Fibroblast of mammary gland (primary cell): ENCODE data around the gene SECISBP2.
"Not testable (repeated sequence)": the region's sequence is repeated elsewhere in the genome, so short reads cannot be mapped to it uniquely, and the experiment has no call there.

Experiments
- DNase-seq: peaks from one replicate; pipeline ENCODE4 v3.0.0-alpha.2; 2010; ENCODE audit warnings: low read depth
- H3K4me3 ChIP-seq: 2 replicates; pipeline ENCODE4 v1.5.1; 2011; ENCODE audit warnings: low read depth, mild to moderate bottlenecking, low read length, moderate library complexity; ENCODE audit not compliant: control insufficient read depth
- CTCF ChIP-seq: conservative IDR thresholded peaks from 2 replicates; pipeline ENCODE4 v1.5.1; 2011; ENCODE audit warnings: low read depth, low read length, inconsistent platforms; ENCODE audit not compliant: control insufficient read depth, insufficient read depth

SECISBP2 gene

GRCh38 chr9:89368978-89369377 lies 50.7 kb downstream of the SECISBP2 start:
- TF ChIP-seq CTCF: no peak
- DNase-seq: no peak
- H3K4me3 ChIP-seq: no peak overlapping the region

GRCh38 chr9:89370593-89370992 lies 52.3 kb downstream of the SECISBP2 start:
- no peak for TF ChIP-seq CTCF
- H3K4me3 ChIP-seq: no peak overlapping the region
- DNase-seq: no peak

GRCh38 chr9:89371791-89372190 lies 53.5 kb downstream of the SECISBP2 start:
- not testable (repeated sequence) for DNase-seq, H3K4me3 ChIP-seq

- no peak for DNase-seq
- no peak overlapping the region for H3K4me3 ChIP-seq
- TF ChIP-seq CTCF: no peak
Measured at GRCh38 chr9:89372230-89372816, 54.0 kb downstream of the SECISBP2 start.

- DNase-seq: no peak
- H3K4me3 ChIP-seq: no peak overlapping the region
Measured at GRCh38 chr9:89372979-89373378, 54.7 kb downstream of the SECISBP2 start.

GRCh38 chr9:89374176-89374575 lies 55.9 kb downstream of the SECISBP2 start:
- H3K4me3 ChIP-seq: no peak overlapping the region
- no peak for DNase-seq
- TF ChIP-seq CTCF: no peak

More at GRCh38 chr9:89372979-89373378, 54.7 kb downstream of the SECISBP2 start:
- no peak for TF ChIP-seq CTCF

- no peak overlapping the region for H3K4me3 ChIP-seq
- no peak for TF ChIP-seq CTCF
- no peak for DNase-seq
Measured at GRCh38 chr9:89375191-89375760, 57.0 kb downstream of the SECISBP2 start.
